KMS-11 (cell line): ENCODE measurements around the gene MAML2.

Experiments
- H2AFZ ChIP-seq: fragments of 200-600 bp; sonication (generic); 2 replicates; pipeline ENCODE4 v1.6.1; 2016; ENCODE audit warnings: antibody characterized with exemption, mixed run types, low read depth
- H3K27ac ChIP-seq: fragments of 200-600 bp; sonication (generic); 2 replicates; pipeline ENCODE4 v1.6.1; 2016; ENCODE audit warnings: mild to moderate bottlenecking, mixed run types
- H3K27me3 ChIP-seq: fragments of 200-600 bp; sonication (generic); 2 replicates; pipeline ENCODE4 v1.6.1; 2017; ENCODE audit warnings: mild to moderate bottlenecking, low read depth, mixed run types, moderate library complexity; ENCODE audit not compliant: insufficient read depth
- H3K36me3 ChIP-seq: fragments of 200-600 bp; sonication (generic); 2 replicates; pipeline ENCODE4 v1.6.1; 2017; ENCODE audit warnings: mild to moderate bottlenecking, mixed run types; ENCODE audit not compliant: insufficient read depth
- H3K4me1 ChIP-seq: fragments of 200-600 bp; sonication (generic); 2 replicates; pipeline ENCODE4 v1.6.1; 2016; ENCODE audit warnings: mild to moderate bottlenecking, low read depth, mixed run types; ENCODE audit not compliant: poor library complexity, severe bottlenecking
- H3K4me2 ChIP-seq: fragments of 200-600 bp; sonication (generic); 2 replicates; pipeline ENCODE4 v1.7.0; 2016; ENCODE audit warnings: mild to moderate bottlenecking, mixed run types
- H3K4me3 ChIP-seq: fragments of 200-600 bp; sonication (generic); IDR thresholded peaks from 2 replicates; pipeline ENCODE4 v1.6.1; 2017; ENCODE audit warnings: low read depth, low read length, mixed read lengths; ENCODE audit not compliant: insufficient read depth
- H3K79me2 ChIP-seq: fragments of 200-600 bp; sonication (generic); 2 replicates; pipeline ENCODE4 v1.6.1; 2016; ENCODE audit warnings: low read depth, mixed run types; ENCODE audit not compliant: insufficient read depth
- H3K9ac ChIP-seq: fragments of 200-600 bp; sonication (generic); 2 replicates; pipeline ENCODE4 v1.6.1; 2016; ENCODE audit warnings: mild to moderate bottlenecking, mixed run types
- H4K20me1 ChIP-seq: fragments of 200-600 bp; sonication (generic); 2 replicates; pipeline ENCODE4 v1.6.1; 2016; ENCODE audit warnings: mild to moderate bottlenecking, mixed run types; ENCODE audit not compliant: insufficient read depth
- TF ChIP-seq, protein P1 (sequence below): fragments of 200-600 bp; sonication (generic); conservative IDR thresholded peaks from 2 replicates; pipeline ENCODE4 v1.6.1; 2017; ENCODE audit warnings: low read depth, mild to moderate bottlenecking, antibody characterized with exemption, low read length, moderate library complexity, mixed read lengths

The MAML2 gene

DNA sequence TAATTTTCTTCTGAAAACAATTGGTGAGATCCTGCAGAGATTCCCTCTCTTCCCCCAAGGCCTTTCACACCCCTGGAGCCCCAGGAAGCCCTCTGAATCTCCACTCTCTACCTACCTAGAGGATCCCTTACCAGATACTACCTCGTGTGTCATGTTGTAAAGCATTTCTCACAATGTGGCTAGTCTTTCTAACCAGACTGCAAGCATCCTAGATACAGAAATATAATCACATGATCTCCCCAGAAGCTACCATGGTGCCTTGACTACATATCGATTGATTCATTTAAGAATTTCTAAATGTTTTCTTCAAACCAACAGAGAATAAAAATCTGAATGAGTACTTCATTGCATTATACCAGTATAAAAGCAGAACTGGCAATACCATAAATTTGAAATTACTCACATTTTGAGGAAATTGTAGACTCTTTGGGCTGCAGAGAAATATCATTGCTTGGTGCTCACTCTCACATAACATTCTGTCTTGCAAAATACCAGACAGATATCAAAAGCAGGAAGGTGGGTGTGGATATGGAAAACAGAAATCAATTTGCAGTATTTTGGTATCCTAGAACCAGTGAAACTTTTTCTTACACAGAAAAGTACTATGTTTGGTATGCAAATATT is 113.5 kb downstream of the MAML2 start:
- H2AFZ ChIP-seq = no peak overlapping the region
- H3K36me3 ChIP-seq = no peaks in the 10 kb centered on the region
- no peak overlapping the region for H3K4me2 ChIP-seq
- no peak overlapping the region for H3K9ac ChIP-seq
- H3K79me2 ChIP-seq = no peaks in the 10 kb centered on the region
- TF ChIP-seq, protein P1, sequence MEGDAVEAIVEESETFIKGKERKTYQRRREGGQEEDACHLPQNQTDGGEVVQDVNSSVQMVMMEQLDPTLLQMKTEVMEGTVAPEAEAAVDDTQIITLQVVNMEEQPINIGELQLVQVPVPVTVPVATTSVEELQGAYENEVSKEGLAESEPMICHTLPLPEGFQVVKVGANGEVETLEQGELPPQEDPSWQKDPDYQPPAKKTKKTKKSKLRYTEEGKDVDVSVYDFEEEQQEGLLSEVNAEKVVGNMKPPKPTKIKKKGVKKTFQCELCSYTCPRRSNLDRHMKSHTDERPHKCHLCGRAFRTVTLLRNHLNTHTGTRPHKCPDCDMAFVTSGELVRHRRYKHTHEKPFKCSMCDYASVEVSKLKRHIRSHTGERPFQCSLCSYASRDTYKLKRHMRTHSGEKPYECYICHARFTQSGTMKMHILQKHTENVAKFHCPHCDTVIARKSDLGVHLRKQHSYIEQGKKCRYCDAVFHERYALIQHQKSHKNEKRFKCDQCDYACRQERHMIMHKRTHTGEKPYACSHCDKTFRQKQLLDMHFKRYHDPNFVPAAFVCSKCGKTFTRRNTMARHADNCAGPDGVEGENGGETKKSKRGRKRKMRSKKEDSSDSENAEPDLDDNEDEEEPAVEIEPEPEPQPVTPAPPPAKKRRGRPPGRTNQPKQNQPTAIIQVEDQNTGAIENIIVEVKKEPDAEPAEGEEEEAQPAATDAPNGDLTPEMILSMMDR = no peak
- no peak overlapping the region for H3K27ac ChIP-seq
- H3K4me3 ChIP-seq = no peak overlapping the region
- H4K20me1 ChIP-seq = no peaks in the 10 kb centered on the region
- no peaks in the 10 kb centered on the region for H3K27me3 ChIP-seq
- peaks cover 2% of the 10 kb centered on the region for H3K4me1 ChIP-seq

DNA sequence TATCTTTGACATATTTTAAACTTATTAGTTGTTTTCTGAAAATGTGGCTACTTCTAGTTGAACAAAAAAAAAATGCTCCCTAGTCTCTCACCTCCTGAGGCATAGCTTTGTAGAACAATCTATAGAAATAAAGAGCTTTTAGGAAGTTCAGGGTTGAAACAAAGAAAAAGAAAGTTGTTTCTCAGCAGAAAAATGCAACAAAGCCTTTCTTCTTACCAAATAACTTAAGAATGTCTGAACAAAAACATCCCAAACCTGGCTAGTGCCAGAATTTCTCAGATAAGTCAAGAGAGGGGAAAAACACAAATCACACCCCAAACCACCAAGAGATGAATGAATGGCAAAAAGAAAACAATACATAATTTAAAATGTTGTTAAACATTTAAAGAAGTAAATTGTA is 114.1 kb downstream of the MAML2 start:
- Histone ChIP-seq H4K20me1 (no peaks in the 10 kb centered on the region), H3K4me1 (peaks cover 2% of the 10 kb centered on the region), H3K4me3 (no peak overlapping the region), H3K9ac (no peak overlapping the region), H2AFZ (no peak overlapping the region), H3K4me2 (no peak overlapping the region), H3K79me2 (no peaks in the 10 kb centered on the region), H3K36me3 (no peaks in the 10 kb centered on the region), H3K27me3 (no peaks in the 10 kb centered on the region), H3K27ac (no peak overlapping the region)
- TF ChIP-seq, protein P1 = no peak

DNA sequence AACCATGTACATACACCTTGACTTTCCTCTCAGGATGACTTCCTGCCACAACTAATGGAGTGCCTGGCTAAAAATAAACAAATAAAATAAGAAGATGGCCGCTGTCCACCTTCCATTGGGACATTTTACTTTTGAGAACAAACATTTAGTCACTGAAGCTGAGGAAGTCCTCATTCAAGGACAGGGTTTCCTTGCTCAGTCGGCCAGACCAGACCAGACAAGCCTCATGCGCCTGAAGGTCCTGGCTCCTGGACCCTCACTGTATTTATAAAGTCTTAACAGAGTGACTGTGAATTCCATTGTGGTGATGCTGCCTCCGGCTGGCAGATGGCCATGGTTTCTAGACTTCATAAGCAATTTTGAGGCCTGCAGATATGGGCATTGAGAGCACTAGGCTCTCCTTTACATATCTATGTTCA is 114.5 kb downstream of the MAML2 start:
- H3K9ac ChIP-seq = no peak overlapping the region
- no peak overlapping the region for H3K4me3 ChIP-seq
- peaks cover 2% of the 10 kb centered on the region for H3K4me1 ChIP-seq
- TF ChIP-seq, protein P1 = no peak
- H3K36me3 ChIP-seq = no peaks in the 10 kb centered on the region
- no peaks in the 10 kb centered on the region for H3K27me3 ChIP-seq
- H3K4me2 ChIP-seq = no peak overlapping the region
- H3K27ac ChIP-seq = no peak overlapping the region
- no peak overlapping the region for H2AFZ ChIP-seq
- no peaks in the 10 kb centered on the region for H4K20me1 ChIP-seq
- H3K79me2 ChIP-seq = no peaks in the 10 kb centered on the region

DNA sequence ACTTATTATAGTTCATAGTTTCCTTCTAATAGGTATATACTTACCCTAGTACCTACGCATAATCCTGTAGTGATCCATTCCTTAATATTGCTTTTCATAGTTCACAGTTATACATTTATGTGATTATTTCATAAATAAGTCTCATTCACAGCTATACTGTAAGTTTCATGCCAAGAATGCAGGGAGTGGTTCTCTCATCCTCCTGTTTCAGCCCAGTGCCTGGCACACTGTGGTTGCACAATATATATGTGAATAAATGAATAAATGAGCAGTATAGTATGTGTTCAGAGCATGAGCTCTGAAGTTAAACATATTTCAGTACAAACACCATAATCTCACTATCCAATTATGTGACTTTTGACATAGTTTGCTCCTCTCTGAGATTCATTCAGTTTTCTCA is 115.8 kb downstream of the MAML2 start:
- Histone ChIP-seq H3K27ac (no peak overlapping the region), H3K4me2 (no peak overlapping the region), H3K4me3 (no peak overlapping the region), H3K4me1 (peaks cover 2% of the 10 kb centered on the region), H3K9ac (no peak overlapping the region), H4K20me1 (no peaks in the 10 kb centered on the region), H3K79me2 (no peaks in the 10 kb centered on the region), H3K36me3 (no peaks in the 10 kb centered on the region), H3K27me3 (no peaks in the 10 kb centered on the region), H2AFZ (no peak overlapping the region)
- TF ChIP-seq, protein P1 = no peak
